Stimulated activated CD8-positive, alpha-beta memory T cell treated with anti-CD3 and anti-CD28 coated beads, Interleukin-12 subunit alpha, Interleukin-12 subunit beta, amount 100 ng/mL, for 1 hour (primary cell): ENCODE measurements around the gene NAPB.
"Not testable (repeated sequence)": the region's sequence is repeated elsewhere in the genome, so short reads cannot be mapped to it uniquely, and the experiment has no call there.

Source experiments
- DNase-seq: peaks from one replicate; pipeline ENCODE4 v3.0.0-alpha.2; 2020; ENCODE audit warnings: low read depth

The NAPB gene

GRCh38 chr20:23420943-23421931, at the start of gene NAPB:
TSS of gene NAPB (minus strand) at chr20:23421488. CDS start at chr20:23421402, 86 bp downstream.
- peak; percentile 87 for DNase-seq

GRCh38 chr20:23466961-23467360, 45.7 kb upstream of the NAPB start:
- DNase-seq: not testable (repeated sequence)

- DNase-seq: no peak
Measured at GRCh38 chr20:23461180-23461579, 39.9 kb upstream of the NAPB start.

GRCh38 chr20:23459461-23460150, 38.3 kb upstream of the NAPB start:
- DNase-seq: no peak

- DNase-seq: no peak
Measured at GRCh38 chr20:23456873-23457272, 35.6 kb upstream of the NAPB start.

GRCh38 chr20:23456409-23456808, 35.1 kb upstream of the NAPB start:
- no peak for DNase-seq

GRCh38 chr20:23455639-23456038, 34.4 kb upstream of the NAPB start:
- no peak for DNase-seq

GRCh38 chr20:23454816-23455215, 33.5 kb upstream of the NAPB start:
- no peak for DNase-seq

- no peak for DNase-seq
Measured at GRCh38 chr20:23453549-23454543, 32.6 kb upstream of the NAPB start.

- DNase-seq: no peak
Measured at GRCh38 chr20:23452776-23453175, 31.5 kb upstream of the NAPB start, which contains the start of gene CST11. TSS of gene CST11 (minus strand) at chr20:23452876. CDS start at chr20:23452811, 65 bp downstream.

- no peak for DNase-seq
Measured at GRCh38 chr20:23451956-23452487, 30.7 kb upstream of the NAPB start.

- no peak for DNase-seq
Measured at GRCh38 chr20:23450877-23451276, 29.6 kb upstream of the NAPB start.

GRCh38 chr20:23449421-23449820, 28.1 kb upstream of the NAPB start:
- DNase-seq: no peak

GRCh38 chr20:23448167-23448566, 26.9 kb upstream of the NAPB start:
- no peak for DNase-seq

GRCh38 chr20:23446505-23446904, 25.2 kb upstream of the NAPB start:
- DNase-seq: no peak

GRCh38 chr20:23445596-23446217, 24.4 kb upstream of the NAPB start:
- DNase-seq: no peak

- DNase-seq: no peak
Measured at GRCh38 chr20:23444859-23445258, 23.6 kb upstream of the NAPB start.

GRCh38 chr20:23442436-23442835, 21.1 kb upstream of the NAPB start:
- DNase-seq: no peak

- DNase-seq: peak; percentile 37
Measured at GRCh38 chr20:23441850-23442313, 20.6 kb upstream of the NAPB start.

- no peak for DNase-seq
Measured at GRCh38 chr20:23440004-23440403, 18.7 kb upstream of the NAPB start.

GRCh38 chr20:23438661-23439060, 17.4 kb upstream of the NAPB start:
- no peak for DNase-seq
